ENCODE measurements around the gene RABGGTB.

GRCh38 chr1:75796376-75797272 lies 10.6 kb downstream of the RABGGTB start, which contains the start of gene MSH4:
- TF ChIP-seq POLR2A (IDR thresholded peaks at IDR 0.05): no peak
- TF ChIP-seq, protein P1, sequence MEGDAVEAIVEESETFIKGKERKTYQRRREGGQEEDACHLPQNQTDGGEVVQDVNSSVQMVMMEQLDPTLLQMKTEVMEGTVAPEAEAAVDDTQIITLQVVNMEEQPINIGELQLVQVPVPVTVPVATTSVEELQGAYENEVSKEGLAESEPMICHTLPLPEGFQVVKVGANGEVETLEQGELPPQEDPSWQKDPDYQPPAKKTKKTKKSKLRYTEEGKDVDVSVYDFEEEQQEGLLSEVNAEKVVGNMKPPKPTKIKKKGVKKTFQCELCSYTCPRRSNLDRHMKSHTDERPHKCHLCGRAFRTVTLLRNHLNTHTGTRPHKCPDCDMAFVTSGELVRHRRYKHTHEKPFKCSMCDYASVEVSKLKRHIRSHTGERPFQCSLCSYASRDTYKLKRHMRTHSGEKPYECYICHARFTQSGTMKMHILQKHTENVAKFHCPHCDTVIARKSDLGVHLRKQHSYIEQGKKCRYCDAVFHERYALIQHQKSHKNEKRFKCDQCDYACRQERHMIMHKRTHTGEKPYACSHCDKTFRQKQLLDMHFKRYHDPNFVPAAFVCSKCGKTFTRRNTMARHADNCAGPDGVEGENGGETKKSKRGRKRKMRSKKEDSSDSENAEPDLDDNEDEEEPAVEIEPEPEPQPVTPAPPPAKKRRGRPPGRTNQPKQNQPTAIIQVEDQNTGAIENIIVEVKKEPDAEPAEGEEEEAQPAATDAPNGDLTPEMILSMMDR (IDR thresholded peaks at IDR 0.05): no peak

Measured in uterus (tissue), 2 donors.